MM.1S (cell line): ENCODE results near the gene FIP1L1.

ENCODE experiments used
- EZH2phosphoT487 ChIP-seq: fragments of 300-600 bp; sonication (generic); IDR thresholded peaks from 2 replicates; pipeline ENCODE4 v1.6.1; 2018; ENCODE audit warnings: antibody characterized with exemption, low read length
- TF ChIP-seq, protein P1 (sequence below): fragments of 300-600 bp; sonication (generic); IDR thresholded peaks from 2 replicates; pipeline ENCODE4 v1.5.1; 2016; ENCODE audit warnings: antibody characterized with exemption, low read length, mixed read lengths

- TF ChIP-seq, protein P1, sequence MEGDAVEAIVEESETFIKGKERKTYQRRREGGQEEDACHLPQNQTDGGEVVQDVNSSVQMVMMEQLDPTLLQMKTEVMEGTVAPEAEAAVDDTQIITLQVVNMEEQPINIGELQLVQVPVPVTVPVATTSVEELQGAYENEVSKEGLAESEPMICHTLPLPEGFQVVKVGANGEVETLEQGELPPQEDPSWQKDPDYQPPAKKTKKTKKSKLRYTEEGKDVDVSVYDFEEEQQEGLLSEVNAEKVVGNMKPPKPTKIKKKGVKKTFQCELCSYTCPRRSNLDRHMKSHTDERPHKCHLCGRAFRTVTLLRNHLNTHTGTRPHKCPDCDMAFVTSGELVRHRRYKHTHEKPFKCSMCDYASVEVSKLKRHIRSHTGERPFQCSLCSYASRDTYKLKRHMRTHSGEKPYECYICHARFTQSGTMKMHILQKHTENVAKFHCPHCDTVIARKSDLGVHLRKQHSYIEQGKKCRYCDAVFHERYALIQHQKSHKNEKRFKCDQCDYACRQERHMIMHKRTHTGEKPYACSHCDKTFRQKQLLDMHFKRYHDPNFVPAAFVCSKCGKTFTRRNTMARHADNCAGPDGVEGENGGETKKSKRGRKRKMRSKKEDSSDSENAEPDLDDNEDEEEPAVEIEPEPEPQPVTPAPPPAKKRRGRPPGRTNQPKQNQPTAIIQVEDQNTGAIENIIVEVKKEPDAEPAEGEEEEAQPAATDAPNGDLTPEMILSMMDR: no peak
- no peak for TF ChIP-seq EZH2phosphoT487
Measured at GRCh38 chr4:53453385-53453784, 75.9 kb downstream of the FIP1L1 start.
